Activated CD4-positive, alpha-beta T cell treated with anti-CD3 and anti-CD28 coated beads, Interleukin-2, amount 50 U/mL, for 1 hour (primary cell): Measurements from ENCODE around the gene OR14I1.
"Not testable (repeated sequence)": the region's sequence is repeated elsewhere in the genome, so short reads cannot be mapped to it uniquely, and the experiment has no call there.

Experiments
- DNase-seq: peaks from one replicate; pipeline ENCODE4 v3.0.0-alpha.2; 2020

The OR14I1 gene

DNA sequence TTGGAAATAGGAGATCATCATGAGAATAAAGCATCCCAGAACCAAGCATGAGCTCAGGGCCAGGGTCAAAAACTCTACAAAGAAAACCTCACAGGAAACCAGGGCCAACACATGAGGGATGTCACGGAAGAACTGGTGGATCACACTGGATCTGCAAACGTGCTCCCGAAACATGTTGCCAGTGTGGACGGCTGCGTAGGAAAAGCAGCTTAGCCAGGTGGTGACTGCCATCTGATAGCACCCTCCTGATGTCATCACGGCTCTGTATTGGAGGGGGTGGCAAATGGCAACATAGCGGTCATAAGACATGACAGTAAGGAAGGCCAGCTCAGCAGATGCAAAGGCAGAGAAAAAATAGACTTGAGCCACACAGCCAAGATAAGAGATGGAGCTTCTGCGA, 20.9 kb downstream of the OR14I1 start:
- no peak for DNase-seq

DNA sequence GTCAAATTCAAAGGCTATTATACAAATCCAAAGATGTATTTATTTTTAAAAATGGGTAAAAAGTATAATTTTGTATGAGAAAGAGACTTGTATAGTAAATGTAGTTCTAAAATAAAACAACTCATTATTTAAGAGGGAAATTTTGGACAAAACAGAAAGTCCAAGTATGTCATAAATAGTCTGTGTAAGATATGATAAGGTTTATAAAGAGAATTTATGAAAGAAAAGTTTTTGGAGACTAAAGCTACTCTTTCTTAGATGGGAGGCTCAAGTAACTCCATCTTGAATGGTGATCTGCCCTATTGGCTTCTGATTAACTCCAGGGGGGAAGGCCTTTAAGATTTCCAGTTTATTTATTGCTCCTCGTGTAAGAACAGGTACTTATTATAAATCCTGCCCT, 32.6 kb downstream of the OR14I1 start:
- no peak for DNase-seq

DNA sequence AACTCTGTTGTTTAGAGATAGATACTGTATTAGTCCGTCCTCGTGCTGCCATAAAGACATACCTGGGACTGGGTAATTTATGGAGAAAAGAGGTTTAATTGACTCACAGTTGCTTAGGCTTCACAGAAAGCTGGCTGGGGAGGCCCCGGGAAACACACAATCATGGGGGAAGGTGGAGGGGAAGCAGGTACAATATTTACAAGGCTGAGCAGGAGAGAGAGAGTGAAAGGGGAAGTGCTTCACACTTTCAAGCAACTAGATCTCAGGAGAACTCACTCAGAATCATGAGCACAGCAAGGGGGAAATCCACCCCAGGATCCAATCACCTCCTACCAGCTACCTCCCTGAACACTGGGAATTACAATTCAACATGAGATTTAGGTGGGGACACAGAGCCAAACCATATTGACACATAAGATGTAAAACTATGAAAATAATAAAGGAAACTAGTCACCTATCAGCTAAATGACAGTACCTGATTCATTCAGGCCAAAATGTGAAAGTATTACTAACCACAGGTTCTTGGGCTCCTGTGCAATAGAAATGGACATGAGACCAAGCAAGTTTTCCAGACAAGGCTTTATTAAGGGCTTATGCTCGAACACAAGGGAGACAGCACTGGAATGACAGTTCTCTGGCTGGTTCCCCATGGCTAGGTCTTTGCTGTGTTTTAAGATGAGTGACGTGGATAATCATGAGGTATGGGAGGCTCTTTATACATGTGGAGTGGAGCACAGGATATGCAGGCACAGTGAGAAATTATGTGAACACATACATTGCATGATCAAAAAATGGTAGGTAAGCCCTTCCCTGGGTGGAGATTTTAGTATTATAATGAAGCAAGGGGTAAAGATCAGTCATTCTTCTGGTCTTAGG, 38.9 kb downstream of the OR14I1 start:
- DNase-seq, result not testable (repeated sequence)

DNA sequence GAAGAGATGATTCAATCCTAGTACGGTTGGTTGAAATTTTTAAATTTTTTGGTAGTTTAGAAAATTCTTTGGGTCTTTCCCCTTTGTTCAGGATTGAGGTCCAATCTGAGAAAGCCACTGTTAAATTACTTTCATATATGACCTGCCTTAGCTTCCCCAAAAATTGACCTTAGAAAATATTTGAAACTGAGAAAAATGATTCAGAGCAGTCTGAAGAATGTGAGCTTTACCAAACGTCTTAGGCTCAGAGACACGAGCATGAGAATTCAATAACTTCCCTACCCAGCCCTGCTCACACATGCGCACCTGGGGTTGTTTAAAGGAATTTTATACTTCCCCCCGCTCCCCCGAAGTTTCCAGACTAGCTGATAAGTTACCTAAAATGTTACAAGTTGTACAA, 45.8 kb downstream of the OR14I1 start:
- DNase-seq, result not testable (repeated sequence)

DNA sequence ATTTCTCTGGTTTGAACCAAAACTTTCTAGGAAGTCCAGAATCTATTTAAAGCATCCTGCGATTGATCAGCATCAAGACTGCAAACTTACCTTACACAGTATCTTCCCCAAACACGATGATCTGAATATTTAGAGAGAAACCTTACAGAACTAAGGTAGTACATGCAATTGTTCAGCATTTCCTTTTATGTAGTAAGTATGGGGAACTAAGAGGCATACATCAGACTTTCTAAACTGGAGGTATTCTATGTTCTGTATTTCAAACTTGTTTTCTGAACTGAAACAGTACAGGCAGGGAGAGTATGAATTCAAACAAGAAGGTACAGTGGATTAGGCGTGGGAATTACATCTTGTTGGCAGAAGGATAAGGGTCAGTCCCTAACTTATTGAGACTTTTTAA, 47.2 kb downstream of the OR14I1 start, which contains the start of gene OR2T27:
Gene OR2T27, minus strand, starts transcription at position 175 of the 400 bp plus-strand sequence. CDS start 4,644 bp downstream, outside the sequence.
- DNase-seq, result not testable (repeated sequence)
